HUES6 (cell line): ENCODE data around the gene VWA2.

Experiments
- H3K27ac ChIP-seq: 2 replicates; pipeline ENCODE4 v1.7.0; 2013; ENCODE audit warnings: low read depth, mild to moderate bottlenecking, low read length, inconsistent platforms
- H3K27me3 ChIP-seq: 2 replicates; pipeline ENCODE4 v1.6.1; 2013; ENCODE audit warnings: low read length; ENCODE audit not compliant: control insufficient read depth, insufficient read depth
- H3K36me3 ChIP-seq: 2 replicates; pipeline ENCODE4 v1.6.1; 2013; ENCODE audit warnings: low read length; ENCODE audit not compliant: control insufficient read depth, insufficient read depth
- H3K4me1 ChIP-seq: 2 replicates; pipeline ENCODE4 v1.6.1; 2013; ENCODE audit warnings: low read length; ENCODE audit not compliant: control insufficient read depth, insufficient read depth
- H3K4me3 ChIP-seq: 2 replicates; pipeline ENCODE4 v1.5.1; 2013; ENCODE audit warnings: low read depth, low read length
- H3K9ac ChIP-seq: one replicate; pipeline ENCODE4 v1.6.1; 2013; ENCODE audit warnings: mild to moderate bottlenecking, low read length
- H3K9me3 ChIP-seq: 2 replicates; pipeline ENCODE4 v1.6.1; 2013; ENCODE audit warnings: low read depth, low read length; ENCODE audit not compliant: control insufficient read depth, insufficient read depth

The VWA2 gene

DNA sequence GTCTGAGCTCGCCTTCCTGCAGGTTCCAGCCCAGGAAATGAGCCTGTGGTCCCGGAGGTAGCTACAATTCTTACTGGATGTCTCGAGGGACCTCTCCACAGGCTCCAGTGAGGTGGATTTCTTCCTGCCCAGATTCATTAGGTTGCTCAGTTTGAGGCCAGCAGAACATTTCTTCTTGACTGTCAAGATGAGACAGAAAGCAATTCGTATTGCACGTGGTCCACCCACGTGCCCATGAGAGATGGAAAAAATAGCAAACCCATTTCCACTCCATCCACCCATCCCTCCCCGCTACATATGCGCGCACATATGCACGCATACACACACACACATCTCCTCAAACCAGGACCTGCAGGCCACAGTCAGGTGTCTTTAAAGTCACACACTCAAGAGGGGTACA is 68.7 kb downstream of the VWA2 start:
- Histone ChIP-seq H3K9me3 (no peaks in the 10 kb centered on the region), H3K36me3 (no peaks in the 10 kb centered on the region), H3K9ac (no peak overlapping the region), H3K27me3 (peaks cover 4% of the 10 kb centered on the region; the same call in 1 of the 2 replicates), H3K4me3 (no peak overlapping the region), H3K27ac (no peak overlapping the region), H3K4me1 (peaks cover 16% of the 10 kb centered on the region; the same call in 1 of the 2 replicates)

GRCh38 chr10:114308531-114309363 is 69.7 kb downstream of the VWA2 start:
- Histone ChIP-seq H3K9me3 (no peaks in the 10 kb centered on the region), H3K27me3 (peaks cover 4% of the 10 kb centered on the region; the same call in 1 of the 2 replicates), H3K27ac (no peak overlapping the region), H3K36me3 (no peaks in the 10 kb centered on the region), H3K4me3 (no peak overlapping the region), H3K9ac (no peak overlapping the region), H3K4me1 (peaks cover 16% of the 10 kb centered on the region; the same call in 1 of the 2 replicates)

DNA sequence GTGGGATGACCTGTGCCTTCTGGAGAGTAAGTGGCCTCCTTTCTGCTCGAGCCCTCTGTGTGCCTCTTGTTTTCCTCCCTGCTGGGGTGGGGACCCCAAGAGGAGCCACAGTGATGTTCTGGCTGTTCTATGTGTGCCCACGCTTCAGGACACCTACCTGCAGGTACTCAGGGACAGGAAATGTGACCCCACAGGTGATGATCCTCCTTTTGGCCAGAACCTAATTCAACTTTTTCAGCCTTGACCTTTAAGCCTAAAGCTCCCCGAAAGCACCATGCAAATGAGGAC is 70.3 kb downstream of the VWA2 start:
- Histone ChIP-seq H3K9ac (no peak overlapping the region), H3K27me3 (peaks cover 4% of the 10 kb centered on the region; the same call in 1 of the 2 replicates), H3K27ac (no peak overlapping the region), H3K9me3 (no peaks in the 10 kb centered on the region), H3K4me3 (no peak overlapping the region), H3K36me3 (no peaks in the 10 kb centered on the region), H3K4me1 (peaks cover 13% of the 10 kb centered on the region; the same call in 1 of the 2 replicates)

- H3K36me3 ChIP-seq, result no peaks in the 10 kb centered on the region
- H3K27me3 ChIP-seq, result peaks cover 2% of the 10 kb centered on the region; the same call in 1 of the 2 replicates
- H3K9ac ChIP-seq, result no peak overlapping the region
- peaks cover 10% of the 10 kb centered on the region; the same call in 1 of the 2 replicates for H3K4me1 ChIP-seq
- H3K27ac ChIP-seq, result no peak overlapping the region
- no peaks in the 10 kb centered on the region for H3K9me3 ChIP-seq
- H3K4me3 ChIP-seq, result no peak overlapping the region
Observed at GRCh38 chr10:114310346-114310745, 71.3 kb downstream of the VWA2 start.

DNA sequence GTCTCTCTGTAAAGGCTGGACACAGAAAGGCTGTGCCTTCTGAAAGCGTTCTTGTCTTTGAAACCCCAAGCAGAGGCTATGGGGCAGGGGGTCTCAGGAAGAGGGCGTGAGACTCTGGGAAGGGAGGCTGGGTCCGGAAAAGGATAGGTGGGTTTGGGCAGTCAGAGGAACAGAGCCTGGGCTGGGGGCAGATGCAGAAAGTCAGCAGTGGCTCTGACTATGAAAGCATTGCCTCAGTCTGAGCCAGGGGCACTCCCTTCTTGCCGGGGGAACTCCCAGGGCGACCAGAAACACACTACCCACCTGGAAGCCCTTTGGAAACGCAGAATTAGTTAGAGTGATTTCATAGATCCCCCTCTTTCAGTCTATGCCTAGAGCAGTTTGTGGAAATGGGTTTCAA is 72.0 kb downstream of the VWA2 start:
- Histone ChIP-seq H3K36me3 (no peaks in the 10 kb centered on the region), H3K9me3 (no peaks in the 10 kb centered on the region), H3K4me1 (peaks cover 10% of the 10 kb centered on the region; the same call in 1 of the 2 replicates), H3K27me3 (no peaks in the 10 kb centered on the region), H3K27ac (no peak overlapping the region), H3K9ac (no peak overlapping the region), H3K4me3 (no peak overlapping the region)

DNA sequence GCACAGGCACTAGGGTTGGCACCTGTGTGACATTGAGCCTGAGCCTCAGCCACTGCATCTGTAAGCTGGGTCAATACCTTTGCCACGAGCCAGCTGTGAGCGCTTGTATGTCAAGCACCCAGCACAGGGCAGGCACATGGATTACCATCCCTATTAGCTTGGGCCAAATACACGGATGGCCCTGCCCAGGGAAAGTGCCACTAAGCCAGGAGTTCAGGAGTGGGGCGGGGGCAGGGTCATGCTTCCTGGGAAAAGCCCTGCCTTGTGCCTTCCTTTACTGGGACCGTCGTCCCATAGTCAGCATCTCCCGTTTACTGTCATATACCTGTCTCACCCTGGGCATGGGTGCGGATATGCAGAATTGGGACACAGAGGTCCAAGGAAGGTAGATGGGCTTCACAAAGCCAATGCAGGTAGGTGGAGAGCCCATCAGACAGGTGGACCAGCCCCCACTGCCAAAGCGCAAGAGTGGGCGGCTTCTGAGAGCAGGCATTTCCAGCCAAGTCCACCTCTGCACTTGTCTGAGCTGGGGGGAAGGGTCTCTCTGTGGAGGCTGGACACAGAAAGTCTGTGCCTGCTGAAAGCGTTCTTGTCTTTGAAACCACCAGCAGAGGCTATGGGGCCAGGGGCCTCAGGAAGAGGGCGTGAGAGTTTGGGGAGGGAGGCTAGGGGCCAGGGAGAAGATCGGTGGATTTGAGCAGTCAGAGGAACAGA is 72.6 kb downstream of the VWA2 start:
- H3K4me1 ChIP-seq, result peaks cover 10% of the 10 kb centered on the region; the same call in 1 of the 2 replicates
- no peaks in the 10 kb centered on the region for H3K9me3 ChIP-seq
- H3K27me3 ChIP-seq, result no peaks in the 10 kb centered on the region
- H3K4me3 ChIP-seq, result no peak overlapping the region
- H3K36me3 ChIP-seq, result no peaks in the 10 kb centered on the region
- H3K9ac ChIP-seq, result no peak overlapping the region
- no peak overlapping the region for H3K27ac ChIP-seq

- Histone ChIP-seq H3K4me3 (no peak overlapping the region), H3K27me3 (no peaks in the 10 kb centered on the region), H3K27ac (no peak overlapping the region), H3K9ac (no peak overlapping the region), H3K4me1 (peaks cover 5% of the 10 kb centered on the region; the same call in 1 of the 2 replicates), H3K36me3 (no peaks in the 10 kb centered on the region), H3K9me3 (no peaks in the 10 kb centered on the region)
Observed at GRCh38 chr10:114313139-114313538, 74.1 kb downstream of the VWA2 start.

DNA sequence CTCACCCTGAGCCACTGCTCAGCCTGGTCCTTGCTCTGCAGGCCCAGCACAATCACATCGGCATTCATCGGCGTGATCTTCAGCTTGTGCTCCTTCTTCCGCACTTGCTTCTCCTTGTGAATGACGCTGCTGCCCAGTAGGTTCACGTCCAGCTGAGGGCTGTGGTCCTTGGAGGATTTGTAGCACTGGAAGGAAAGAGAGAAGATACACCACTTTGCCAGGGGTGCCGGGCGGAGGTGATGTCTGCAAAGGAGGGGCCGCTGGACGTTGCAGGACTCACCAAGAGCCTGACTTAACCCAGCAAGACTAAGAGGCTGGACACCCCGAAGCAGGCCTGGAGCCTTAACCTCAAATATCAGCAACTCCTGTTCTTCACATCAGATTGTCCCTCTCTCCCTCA is 74.8 kb downstream of the VWA2 start:
- H3K4me1 ChIP-seq, result peaks cover 5% of the 10 kb centered on the region; the same call in 1 of the 2 replicates
- no peak overlapping the region for H3K27ac ChIP-seq
- no peak overlapping the region for H3K4me3 ChIP-seq
- H3K9me3 ChIP-seq, result no peaks in the 10 kb centered on the region
- H3K36me3 ChIP-seq, result no peaks in the 10 kb centered on the region
- H3K27me3 ChIP-seq, result no peaks in the 10 kb centered on the region
- no peak overlapping the region for H3K9ac ChIP-seq

DNA sequence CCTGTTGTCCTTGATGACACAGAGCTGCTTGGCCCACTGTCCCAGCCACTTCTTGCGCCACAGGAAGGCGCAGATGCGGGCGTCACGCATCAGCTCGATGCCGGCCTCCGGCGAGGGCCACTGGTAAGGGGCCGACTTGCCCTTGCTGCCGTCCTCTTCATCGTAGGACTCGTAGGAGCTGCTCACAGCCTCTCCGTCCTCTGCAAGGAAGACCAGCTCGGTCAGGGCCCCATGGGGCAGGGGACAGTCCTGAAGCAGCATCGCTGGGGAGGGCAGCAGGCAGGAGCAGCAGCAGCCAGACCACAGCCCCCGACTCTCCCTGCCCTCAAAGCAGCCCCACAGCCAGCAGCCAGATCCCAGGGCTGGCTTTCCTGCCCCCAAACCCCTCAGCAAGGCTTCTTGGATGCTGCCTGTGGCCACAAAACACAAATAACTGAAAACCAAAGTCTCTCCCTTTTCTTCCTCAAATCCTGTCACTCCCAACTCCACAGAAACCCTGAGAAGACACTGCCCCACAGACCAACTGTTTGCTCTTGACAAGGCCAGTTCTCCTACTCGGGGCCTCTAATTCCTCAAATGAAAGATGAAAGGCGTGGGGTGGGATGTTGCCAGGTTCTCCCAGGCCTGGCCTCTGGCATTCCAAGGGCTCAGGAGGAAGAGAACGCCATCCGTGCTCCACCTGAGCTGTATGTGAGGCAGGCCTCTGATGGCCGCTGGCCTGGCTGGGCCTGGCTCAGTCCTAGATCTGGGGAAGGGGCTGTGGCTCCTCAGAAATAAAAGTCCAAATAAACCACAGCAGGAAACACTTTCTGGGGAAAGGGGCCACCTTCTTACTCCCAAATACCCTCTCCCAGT is 76.7 kb downstream of the VWA2 start:
- Histone ChIP-seq H3K9me3 (no peaks in the 10 kb centered on the region), H3K4me1 (peaks cover 12% of the 10 kb centered on the region), H3K9ac (no peak overlapping the region), H3K4me3 (no peak overlapping the region), H3K27ac (no peak overlapping the region; the same call in 1 of the 2 replicates), H3K36me3 (no peaks in the 10 kb centered on the region), H3K27me3 (no peaks in the 10 kb centered on the region)

DNA sequence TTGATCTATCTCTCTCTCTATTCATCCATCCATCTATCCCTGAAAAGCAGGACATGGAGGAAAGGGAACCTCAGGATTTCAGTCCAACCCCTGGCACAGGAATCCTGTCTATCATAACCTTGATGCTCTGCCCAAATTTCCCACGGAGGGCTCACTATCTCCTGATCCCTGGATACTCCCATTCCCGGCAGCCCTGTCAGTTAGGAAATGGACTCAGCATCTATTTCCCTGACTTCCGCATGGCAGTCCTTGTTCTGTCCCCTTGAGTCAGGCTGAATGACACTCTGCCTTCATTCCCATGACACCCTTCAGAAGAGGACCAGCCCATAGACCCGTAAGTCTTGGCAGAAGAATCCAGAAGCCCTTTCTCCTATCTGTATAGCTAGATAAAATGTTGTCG is 77.7 kb downstream of the VWA2 start:
- Histone ChIP-seq H3K9me3 (no peaks in the 10 kb centered on the region), H3K9ac (no peak overlapping the region), H3K4me3 (no peak overlapping the region), H3K36me3 (no peaks in the 10 kb centered on the region), H3K4me1 (peaks cover 16% of the 10 kb centered on the region), H3K27ac (no peak overlapping the region), H3K27me3 (no peaks in the 10 kb centered on the region)
